Esophagus muscularis mucosa (tissue), 4 donors: ENCODE data around the gene ZNF428.

Experiments
- CTCF ChIP-seq, 3 experiments: fragments of 200-600 bp in 2 of 3; fragments of 450-650 bp in 1 of 3; sonication (generic) in 2 of 3; IDR thresholded peaks; one replicate each; pipeline ENCODE4 v1.5.1; 2017 to 2019; ENCODE audit warnings: antibody characterized with exemption in 3 of 3, mild to moderate bottlenecking in 2 of 3, moderate library complexity in 1 of 3
- EP300 ChIP-seq: sonication (generic); formaldehyde crosslinking; IDR thresholded peaks from one replicate; pipeline ENCODE4 v1.6.1; 2017; ENCODE audit warnings: antibody characterized with exemption
- POLR2A ChIP-seq: fragments of 450-650 bp; IDR thresholded peaks from one replicate; pipeline ENCODE4 v1.6.1; 2017; ENCODE audit warnings: antibody characterized with exemption, moderate library complexity, mild to moderate bottlenecking, low read depth

GRCh38 chr19:43634068-43634467 lies 14.6 kb upstream of the ZNF428 start:
- TF ChIP-seq POLR2A = no peak
- no peak for TF ChIP-seq CTCF (IDR thresholded peaks at IDR 0.05)
- TF ChIP-seq EP300 = no peak
